ENCODE data around the gene USP25. TPM values are rescaled to one million over a fixed set of nuclear protein-coding genes. Genes with fewer than 3 reads are reported as not detected.

The USP25 gene
- total and polyA plus RNA-seq, 9 of the 15 experiments (the other 6 are each of a cell fraction or from before 2014, with no cell fraction given) = 7.8 to 44.9 (median 31.4) TPM

GRCh38 chr21:15729346-15729673, 472 bp upstream of the USP25 start (continued):
- peak; percentile 28; the same call in 1 of the 2 replicates for TF ChIP-seq EP400 (IDR thresholded peaks at IDR 0.05)
- TF ChIP-seq PHF8 (IDR thresholded peaks at IDR 0.05; ENCODE audit: borderline replicate concordance, low read length) = peak; percentile 58; the same call in 1 of the 2 replicates
- 0 out of 2 replicates have a peak, but pooled peaks have one; percentile 37 for TF ChIP-seq NFRKB (IDR thresholded peaks at IDR 0.05; ENCODE audit: low read depth)
- peak; percentile 12 for TF ChIP-seq PHF20 (IDR thresholded peaks at IDR 0.05; ENCODE audit: partially characterized antibody)

DNA sequence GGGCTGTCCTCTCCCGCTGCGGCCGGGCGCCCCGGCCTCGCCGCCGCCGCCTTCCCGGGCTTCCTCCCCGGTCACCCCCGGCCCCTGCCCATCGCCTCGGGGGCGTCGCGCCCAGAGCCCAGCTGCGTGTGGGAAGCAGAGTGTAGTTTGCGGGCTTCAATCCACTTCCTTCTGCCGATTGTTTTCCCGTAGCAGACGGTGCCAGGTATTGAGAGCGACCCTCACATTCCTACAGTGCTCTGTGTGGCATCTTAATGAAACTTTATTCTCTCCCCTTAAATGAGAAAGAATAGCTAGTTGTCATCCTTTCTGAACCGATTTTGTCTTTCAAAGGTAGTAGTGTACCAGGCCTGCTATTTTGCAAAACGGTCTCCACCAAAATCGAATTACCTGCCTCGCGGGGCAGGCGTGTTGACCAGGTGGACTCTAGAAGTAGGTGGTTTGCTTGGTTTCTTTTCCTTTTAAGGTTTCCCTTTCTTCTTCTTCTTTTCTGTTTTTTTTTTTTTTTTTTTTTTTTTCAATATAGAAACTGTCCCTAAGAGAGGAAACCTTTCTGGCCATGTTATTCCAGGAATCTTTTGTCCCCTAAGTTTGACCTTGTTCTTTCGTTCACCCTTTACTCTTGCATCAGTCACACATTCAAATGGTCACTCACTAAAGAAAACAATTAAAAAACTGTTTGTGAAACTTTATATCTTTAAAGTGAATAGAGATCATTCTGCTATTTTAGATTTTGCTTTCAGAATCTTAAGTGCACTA, 881 bp downstream of the USP25 start:
- H3K79me2 ChIP-seq (ENCODE audit: control insufficient read depth, insufficient read depth, low read length) = peaks cover 54% of the 10 kb centered on the region
- peak; percentile 34 for ATAC-seq
- no peaks in the 10 kb centered on the region for H3K9me3 ChIP-seq (replicated peaks; ENCODE audit: control insufficient read depth, insufficient read depth, low read depth, low read length)
- no TSS peak for BruUV-seq (replicated peaks)
- 0 out of 2 replicates have a peak, but pooled peaks cover 4% of the 10 kb centered on the region for H4K20me1 ChIP-seq (replicated peaks; ENCODE audit: control insufficient read depth, insufficient read depth, low read length)
- H3K36me3 ChIP-seq (ENCODE audit: control insufficient read depth, insufficient read depth, low read length) = no peaks in the 10 kb centered on the region
- peak overlapping the region; percentile 90 for H3K27ac ChIP-seq (ENCODE audit: extremely low read depth, low read depth, low read length)
- peak overlapping the region; percentile 56 for H2AFZ ChIP-seq (ENCODE audit: low read depth, low read length)
- POLR2A ChIA-PET = interaction anchor here (0.6 to 1.5 kb wide), 2 partner anchors 12 to 107 kb away, joined by 3 to 7 read pairs; no protein-coding TSS in a partner anchor
- no peaks in the 10 kb centered on the region for H3K27me3 ChIP-seq (ENCODE audit: control insufficient read depth in 2 of 2, insufficient read depth in 2 of 2, low read length in 2 of 2)
- H3K4me1 ChIP-seq (replicated peaks in 1 of 2; ENCODE audit: control insufficient read depth in 2 of 2, insufficient read depth in 2 of 2, low read length in 2 of 2) = peaks cover 4 to 13% of the 10 kb centered on the region in 2 experiments; a peak in 3 of 5 replicates
- peak overlapping the region; percentile 72 for H3K4me3 ChIP-seq
- in situ Hi-C loops (cut with MboI) (no loop called here), intact Hi-C loops (cut with micrococcal nuclease) (loop anchor here (1.0 to 10.0 kb wide), 2 partner anchors 96 to 976 kb away; no protein-coding TSS in a partner anchor)
- under 1% methylated on average over 24 of the region's 30 CpGs for WGBS (ENCODE audit: insufficient coverage, low coverage, missing lambda C conversion rate)
- H3K4me2 ChIP-seq (ENCODE audit: insufficient read depth, low read length) = peak overlapping the region; percentile 90
- CTCF ChIA-PET (ENCODE audit: low intra/inter-chr PET ratio) = no interaction called here
- no peaks in the 10 kb centered on the region for H3K9me1 ChIP-seq (ENCODE audit: control insufficient read depth, insufficient read depth, low read length)
- FAIRE-seq = peak; percentile 35
- DNase-seq (ENCODE audit: extremely low read depth in 1 of 4, low spot score in 3 of 4) = peak in 3 of 4 experiments; percentile 29 to 33 (median 32)
- H3K9ac ChIP-seq (ENCODE audit: insufficient read depth in 1 of 2, low read depth in 2 of 2, low read length in 2 of 2) = peak overlapping the region; percentile 92 to 95
- TF ChIP-seq SRSF3 (IDR thresholded peaks at IDR 0.05; ENCODE audit: insufficient read depth, low read length) (no peak), MCM3 (IDR thresholded peaks at IDR 0.05) (no peak), TEAD4 (IDR thresholded peaks at IDR 0.05; ENCODE audit: low read length) (no peak), TEAD4 (CRISPR knock-in tag; IDR thresholded peaks at IDR 0.05; ENCODE audit: borderline replicate concordance) (no peak), JUNB (CRISPR knock-in tag; conservative IDR thresholded peaks at IDR 0.05) (no peak), NKRF (IDR thresholded peaks at IDR 0.05; ENCODE audit: borderline replicate concordance) (peak; percentile 38; the same call in 1 of the 2 replicates), HDAC2 (IDR thresholded peaks at IDR 0.05) (no peak), POLR3A (IDR thresholded peaks at IDR 0.05; ENCODE audit: borderline replicate concordance, extremely low read depth, insufficient read depth, insufficient read length) (no peak), GATAD2A (IDR thresholded peaks at IDR 0.05) (0 out of 2 replicates have a peak, but pooled peaks have one; percentile 29), PHF21A (IDR thresholded peaks at IDR 0.05; ENCODE audit: borderline replicate concordance, low read depth) (no peak), NEUROD1 (IDR thresholded peaks at IDR 0.05; ENCODE audit: borderline replicate concordance, low read depth, low read length, partially characterized antibody) (no peak), RBBP5 (IDR thresholded peaks at IDR 0.05; ENCODE audit: borderline replicate concordance, insufficient read depth, low read length, poor library complexity, severe bottlenecking) (peak; percentile 7)
- TF ChIP-seq, protein P1, sequence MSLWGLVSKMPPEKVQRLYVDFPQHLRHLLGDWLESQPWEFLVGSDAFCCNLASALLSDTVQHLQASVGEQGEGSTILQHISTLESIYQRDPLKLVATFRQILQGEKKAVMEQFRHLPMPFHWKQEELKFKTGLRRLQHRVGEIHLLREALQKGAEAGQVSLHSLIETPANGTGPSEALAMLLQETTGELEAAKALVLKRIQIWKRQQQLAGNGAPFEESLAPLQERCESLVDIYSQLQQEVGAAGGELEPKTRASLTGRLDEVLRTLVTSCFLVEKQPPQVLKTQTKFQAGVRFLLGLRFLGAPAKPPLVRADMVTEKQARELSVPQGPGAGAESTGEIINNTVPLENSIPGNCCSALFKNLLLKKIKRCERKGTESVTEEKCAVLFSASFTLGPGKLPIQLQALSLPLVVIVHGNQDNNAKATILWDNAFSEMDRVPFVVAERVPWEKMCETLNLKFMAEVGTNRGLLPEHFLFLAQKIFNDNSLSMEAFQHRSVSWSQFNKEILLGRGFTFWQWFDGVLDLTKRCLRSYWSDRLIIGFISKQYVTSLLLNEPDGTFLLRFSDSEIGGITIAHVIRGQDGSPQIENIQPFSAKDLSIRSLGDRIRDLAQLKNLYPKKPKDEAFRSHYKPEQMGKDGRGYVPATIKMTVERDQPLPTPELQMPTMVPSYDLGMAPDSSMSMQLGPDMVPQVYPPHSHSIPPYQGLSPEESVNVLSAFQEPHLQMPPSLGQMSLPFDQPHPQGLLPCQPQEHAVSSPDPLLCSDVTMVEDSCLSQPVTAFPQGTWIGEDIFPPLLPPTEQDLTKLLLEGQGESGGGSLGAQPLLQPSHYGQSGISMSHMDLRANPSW (CRISPR knock-in tag; IDR thresholded peaks at IDR 0.05) = no peak
